Activated CD8-positive, alpha-beta T cell treated with anti-CD3 and anti-CD28 coated beads for 36 hours (primary cell): ENCODE data around the gene RRP1. TPM values are rescaled to one million over a fixed set of nuclear protein-coding genes. Genes with fewer than 3 reads are reported as not detected.

Experiments
- ATAC-seq: fragments of 200-7000 bp; cut with Tn5 transposase; one replicate; pipeline ENCODE4 v1.10.0; 2021; ENCODE audit warnings: mild to moderate bottlenecking, moderate library complexity
- CTCF ChIA-PET: fragments of 350-600 bp; sonication (Branson Sonifier 250); formaldehyde crosslinking; loops from one replicate; lab custom pipeline; 2021; ENCODE audit warnings: antibody characterized with exemption; lab: Charles Lee
- POLR2A ChIA-PET: fragments of 350-600 bp; sonication (Branson Sonifier 250); formaldehyde crosslinking; loops from one replicate; lab custom pipeline; 2021; ENCODE audit warnings: antibody characterized with exemption; lab: Charles Lee
- DNase-seq: peaks from one replicate; pipeline ENCODE4 v3.0.0-alpha.2; 2020
- H3K27ac Mint-ChIP-seq: one replicate; pipeline ENCODE4 v1.8.0; 2021; ENCODE audit warnings: mild to moderate bottlenecking, mixed read lengths
- H3K27me3 Mint-ChIP-seq: one replicate; pipeline ENCODE4 v1.8.0; 2021; ENCODE audit warnings: mixed read lengths
- H3K36me3 Mint-ChIP-seq: one replicate; pipeline ENCODE4 v1.8.0; 2021; ENCODE audit warnings: low read depth, mixed read lengths
- H3K4me1 Mint-ChIP-seq: one replicate; pipeline ENCODE4 v1.8.0; 2021; ENCODE audit warnings: low read depth, mixed read lengths
- H3K4me3 Mint-ChIP-seq: one replicate; pipeline ENCODE4 v1.8.0; 2021; ENCODE audit warnings: mild to moderate bottlenecking, moderate library complexity, mixed read lengths
- H3K9me3 Mint-ChIP-seq: one replicate; pipeline ENCODE4 v1.8.0; 2021; ENCODE audit warnings: mixed read lengths
- CTCF ChIP-seq: fragments of 200-600 bp; IDR thresholded peaks from one replicate; pipeline ENCODE4 v1.8.0; 2022; ENCODE audit warnings: antibody characterized with exemption, mild to moderate bottlenecking
- intact Hi-C: fragments of 100-400 bp; cut with micrococcal nuclease; formaldehyde crosslinking; loops from one replicate; pipeline ENCODE4 v1.10.0; 2022
- total RNA-seq, 2 experiments: library from RNA; stranded (reverse); gene quantifications; one replicate each; pipeline ENCODE4 v1.2.3, GENCODE V29; 2021

The RRP1 gene
- total RNA-seq, 2 experiments from 2014 or later, result 61.1 to 62.9 TPM

- POLR2A ChIA-PET, result no interaction called here
- Mint-ChIP-seq H3K4me1 (peaks cover 4% of the 10 kb centered on the region), H3K27ac (no peak overlapping the region), H3K36me3 (peaks cover 5% of the 10 kb centered on the region), H3K4me3 (no peak overlapping the region), H3K27me3 (no peaks in the 10 kb centered on the region), H3K9me3 (peaks cover 2% of the 10 kb centered on the region)
- intact Hi-C loops, result no loop called here
- ATAC-seq, result no peak
- no peak for TF ChIP-seq CTCF
- CTCF ChIA-PET, result no interaction called here
- no peak for DNase-seq
These were observed 21.2 kb upstream of the RRP1 start for GRCh38 chr21:43767984-43768867.

GRCh38 chr21:43768868-43769167 is 20.6 kb upstream of the RRP1 start:
- peaks cover 2% of the 10 kb centered on the region for H3K9me3 Mint-ChIP-seq
- POLR2A ChIA-PET, result no interaction called here
- no peak for TF ChIP-seq CTCF
- CTCF ChIA-PET, result no interaction called here
- ATAC-seq, result no peak
- intact Hi-C loops, result no loop called here
- no peak overlapping the region for H3K27ac Mint-ChIP-seq
- no peaks in the 10 kb centered on the region for H3K27me3 Mint-ChIP-seq
- no peak overlapping the region for H3K4me3 Mint-ChIP-seq
- no peak for DNase-seq
- peaks cover 4% of the 10 kb centered on the region for H3K4me1 Mint-ChIP-seq
- H3K36me3 Mint-ChIP-seq, result peaks cover 6% of the 10 kb centered on the region

GRCh38 chr21:43769325-43769958 is 19.9 kb upstream of the RRP1 start:
- TF ChIP-seq CTCF, result no peak
- Mint-ChIP-seq H3K9me3 (peaks cover 2% of the 10 kb centered on the region), H3K36me3 (peaks cover 12% of the 10 kb centered on the region), H3K27ac (no peak overlapping the region), H3K4me1 (peaks cover 7% of the 10 kb centered on the region), H3K27me3 (no peaks in the 10 kb centered on the region), H3K4me3 (no peak overlapping the region)
- intact Hi-C loops, result no loop called here
- POLR2A ChIA-PET, result no interaction called here
- no peak for DNase-seq
- CTCF ChIA-PET, result no interaction called here
- ATAC-seq, result no peak

- Mint-ChIP-seq H3K27me3 (no peaks in the 10 kb centered on the region), H3K27ac (no peak overlapping the region)
These were observed 19.2 kb upstream of the RRP1 start for GRCh38 chr21:43770066-43770655.

More at GRCh38 chr21:43770066-43770655, 19.2 kb upstream of the RRP1 start:
- DNase-seq (no peak), ATAC-seq (no peak)
- H3K4me1 Mint-ChIP-seq, result peaks cover 11% of the 10 kb centered on the region
- no peak overlapping the region for H3K4me3 Mint-ChIP-seq
- ChIA-PET POLR2A (no interaction called here), CTCF (no interaction called here)
- peaks cover 2% of the 10 kb centered on the region for H3K9me3 Mint-ChIP-seq
- no peak for TF ChIP-seq CTCF
- H3K36me3 Mint-ChIP-seq, result peaks cover 12% of the 10 kb centered on the region
- intact Hi-C loops, result no loop called here
